Cardiac atrium fibroblast (primary cell): ENCODE measurements around the gene VSIG8. TPM values are rescaled to one million over a fixed set of nuclear protein-coding genes. Genes with fewer than 3 reads are reported as not detected.

ENCODE experiments used
- total RNA-seq: library from RNA; depleted of rRNA; stranded (reverse); fragments of >200 nt; gene quantifications from 2 replicates; pipeline ENCODE4 v1.2.3, GENCODE V29; 2015

VSIG8 gene, protein sequence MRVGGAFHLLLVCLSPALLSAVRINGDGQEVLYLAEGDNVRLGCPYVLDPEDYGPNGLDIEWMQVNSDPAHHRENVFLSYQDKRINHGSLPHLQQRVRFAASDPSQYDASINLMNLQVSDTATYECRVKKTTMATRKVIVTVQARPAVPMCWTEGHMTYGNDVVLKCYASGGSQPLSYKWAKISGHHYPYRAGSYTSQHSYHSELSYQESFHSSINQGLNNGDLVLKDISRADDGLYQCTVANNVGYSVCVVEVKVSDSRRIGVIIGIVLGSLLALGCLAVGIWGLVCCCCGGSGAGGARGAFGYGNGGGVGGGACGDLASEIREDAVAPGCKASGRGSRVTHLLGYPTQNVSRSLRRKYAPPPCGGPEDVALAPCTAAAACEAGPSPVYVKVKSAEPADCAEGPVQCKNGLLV
- total RNA-seq, result not detected in 2 replicates

DNA sequence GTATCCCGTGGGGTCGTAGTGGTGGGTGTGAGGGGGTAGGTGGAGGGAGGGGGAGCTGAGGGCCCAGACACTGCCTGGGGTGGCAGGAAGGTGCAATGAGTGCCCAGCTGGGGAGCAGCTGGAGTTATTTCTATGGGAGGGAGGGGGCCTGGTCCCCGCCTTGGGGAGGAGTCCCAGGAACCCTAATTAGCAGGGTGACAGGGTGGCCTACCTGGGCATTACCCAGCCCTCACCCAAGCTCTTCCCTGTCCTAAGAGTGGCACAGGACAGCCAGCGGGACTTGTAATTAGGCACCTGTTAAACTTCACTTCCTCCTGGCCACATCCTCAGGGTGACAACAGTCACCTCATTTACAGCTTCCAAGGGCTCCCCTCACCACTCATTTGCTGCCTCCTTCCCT is at the start of gene VSIG8:
VSIG8 (minus strand) TSS at position 101 of the 400 bp plus-strand sequence. CDS start 136 bp downstream, outside the sequence.

DNA sequence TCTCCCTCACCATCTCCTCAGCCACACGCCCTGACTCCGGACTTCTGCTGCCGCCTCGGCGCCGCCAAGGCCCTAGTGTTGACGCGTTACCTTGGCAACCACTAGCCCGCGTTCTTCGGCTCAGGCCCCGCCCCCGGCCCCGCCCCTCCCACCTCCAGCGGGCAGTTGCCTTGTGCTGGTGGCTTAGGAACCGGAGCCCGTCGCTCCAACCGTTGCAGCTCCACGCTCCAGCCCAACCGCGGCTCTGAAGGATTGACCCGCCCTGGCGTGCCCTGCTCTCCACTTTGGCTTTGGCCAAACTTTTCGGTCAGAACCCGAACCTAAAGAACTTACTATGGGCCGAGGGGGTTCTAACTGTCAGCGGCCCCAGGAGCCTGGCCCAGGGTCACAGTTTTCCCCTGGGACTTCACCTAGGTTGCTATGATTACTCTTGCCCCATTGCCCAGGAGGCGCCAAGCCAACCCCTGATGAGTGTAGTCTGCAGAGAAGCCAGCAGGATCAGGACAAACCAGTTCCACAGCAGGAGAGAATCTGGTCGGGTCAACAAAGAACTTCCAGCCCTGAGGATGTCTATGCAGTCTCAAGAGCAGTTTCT is 37.7 kb upstream of the VSIG8 start, which contains the start of gene CFAP45:
CFAP45 (minus strand) TSS at position 80 of the 595 bp plus-strand sequence; CDS start at position 13, 67 bp downstream.

DNA sequence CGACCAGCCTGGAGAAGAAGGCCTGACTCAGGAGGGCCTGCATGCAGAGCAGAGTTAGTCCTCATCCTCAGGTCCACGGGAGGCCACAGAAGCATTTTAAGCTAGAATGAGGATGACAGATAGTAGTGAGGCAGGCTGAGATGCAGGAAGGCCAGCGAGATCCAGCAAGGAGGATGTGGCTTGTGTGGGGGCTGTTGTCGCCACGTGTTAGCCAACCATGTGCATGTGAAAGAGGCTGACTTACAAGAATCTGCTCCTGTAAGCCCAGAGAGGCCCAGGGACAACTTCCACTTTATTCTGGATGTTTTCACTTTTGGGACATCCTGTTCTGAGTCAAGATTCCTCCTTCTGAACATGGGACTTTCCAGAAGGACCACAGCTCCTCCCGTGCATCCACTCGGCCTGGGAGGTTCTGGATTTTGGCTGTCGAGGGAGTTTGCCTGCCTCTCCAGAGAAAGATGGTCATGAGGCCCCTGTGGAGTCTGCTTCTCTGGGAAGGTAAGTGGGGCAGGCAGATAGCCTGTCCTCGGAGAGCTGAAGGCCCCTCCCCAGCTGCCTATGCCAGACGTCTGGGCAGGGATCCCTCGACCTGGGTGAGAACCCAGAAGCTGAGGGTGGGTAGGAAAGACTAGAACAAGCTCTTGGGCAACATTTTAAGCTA is 35.9 kb downstream of the VSIG8 start, which contains the start of gene SLAMF8:
SLAMF8 (plus strand) TSS at position 433 of the 661 bp plus-strand sequence; CDS start at position 459, 26 bp downstream.

Other genes starting within 250 kb of the VSIG8 start
- gene CRP, start 148.1 kb downstream of the VSIG8 start, total RNA-seq, result not detected in 2 replicates
- 48.0 and 53.8 TPM in 2 replicates for gene DUSP23, start 81.7 kb downstream of the VSIG8 start, total RNA-seq
- gene FCRL6, start 60.3 kb downstream of the VSIG8 start, total RNA-seq, result not detected in 2 replicates
- not detected in 2 replicates for gene SLAMF8, start 35.8 kb downstream of the VSIG8 start, total RNA-seq
- gene CFAP45, start 37.5 kb upstream of the VSIG8 start, total RNA-seq, result not detected in 2 replicates
- gene TAGLN2, start 62.9 kb upstream of the VSIG8 start, total RNA-seq, result 446 and 509 TPM in 2 replicates
- gene IGSF9, start 83.0 kb upstream of the VSIG8 start, total RNA-seq, result 0.16 TPM in 1 of 2 replicates, not detected in the other
- not detected in 2 replicates for gene SLAMF9, start 91.6 kb upstream of the VSIG8 start, total RNA-seq
- 1.4 and 3.1 TPM in 2 replicates for gene PIGM, start 169.3 kb upstream of the VSIG8 start, total RNA-seq
- gene KCNJ10, start 207.5 kb upstream of the VSIG8 start, total RNA-seq, result not detected in 2 replicates
- gene KCNJ9, start 218.9 kb upstream of the VSIG8 start, total RNA-seq, result not detected in 2 replicates
- 18.1 and 23.2 TPM in 2 replicates for gene IGSF8, start 236.0 kb upstream of the VSIG8 start, total RNA-seq